Neutrophil (primary cell): ENCODE measurements around the gene CDON.

Source experiments
- H3K27ac ChIP-seq: fragments of 200-600 bp; sonication (generic); 2 replicates; pipeline ENCODE4 v1.5.1; 2016; ENCODE audit warnings: mild to moderate bottlenecking, moderate library complexity
- H3K27me3 ChIP-seq: fragments of 200-600 bp; sonication (generic); 2 replicates; pipeline ENCODE4 v1.6.0; 2016; ENCODE audit warnings: mild to moderate bottlenecking
- H3K36me3 ChIP-seq: fragments of 200-600 bp; sonication (generic); 2 replicates; pipeline ENCODE4 v1.5.1; 2017
- H3K4me1 ChIP-seq, 2 experiments: fragments of 200-600 bp in 1 of 2; sonication (generic) in 1 of 2; 1 replicate in 1 of 2; 2 replicates in 1 of 2; pipeline versions ENCODE4 v1.5.1 to v1.6.1; 2013 to 2016; ENCODE audit warnings: low read depth in 1 of 2, low read length in 1 of 2, mild to moderate bottlenecking in 1 of 2, moderate library complexity in 1 of 2; ENCODE audit not compliant: control insufficient read depth in 1 of 2, insufficient read depth in 1 of 2
- H3K4me3 ChIP-seq, 2 experiments: fragments of 200-600 bp in 1 of 2; sonication (generic) in 1 of 2; 1 replicate in 1 of 2; 2 replicates in 1 of 2; pipeline ENCODE4 v1.5.1; 2013 to 2016; ENCODE audit warnings: low read depth in 1 of 2, low read length in 1 of 2, mild to moderate bottlenecking in 1 of 2, moderate library complexity in 1 of 2
- H3K9me3 ChIP-seq: fragments of 200-600 bp; sonication (generic); 2 replicates; pipeline ENCODE4 v1.5.1; 2016
- CTCF ChIP-seq: fragments of 200-600 bp; sonication (generic); IDR thresholded peaks from 2 replicates; pipeline ENCODE4 v1.5.1; 2016; ENCODE audit warnings: antibody characterized with exemption

CDON gene

GRCh38 chr11:126058105-126058874, 4.4 kb downstream of the CDON start:
- Histone ChIP-seq H3K27me3 (peaks cover 100% of the 10 kb centered on the region), H3K9me3 (no peaks in the 10 kb centered on the region), H3K4me1 (peaks cover 0 to 12% of the 10 kb centered on the region in 2 experiments), H3K4me3 (no peak overlapping the region), H3K36me3 (no peaks in the 10 kb centered on the region), H3K27ac (no peak overlapping the region)
- TF ChIP-seq CTCF = no peak

- no peaks in the 10 kb centered on the region for H3K36me3 ChIP-seq
- no peaks in the 10 kb centered on the region for H3K9me3 ChIP-seq
- H3K4me3 ChIP-seq = no peak overlapping the region
- no peak overlapping the region for H3K27ac ChIP-seq
- TF ChIP-seq CTCF = no peak
- H3K4me1 ChIP-seq = no peaks in the 10 kb centered on the region
- H3K27me3 ChIP-seq = peaks cover 76% of the 10 kb centered on the region
Measured at GRCh38 chr11:126054882-126055281, 7.8 kb downstream of the CDON start.

- H3K9me3 ChIP-seq = no peaks in the 10 kb centered on the region
- H3K36me3 ChIP-seq = no peaks in the 10 kb centered on the region
- no peak overlapping the region for H3K4me3 ChIP-seq
- peaks cover 71% of the 10 kb centered on the region for H3K27me3 ChIP-seq
- no peaks in the 10 kb centered on the region for H3K4me1 ChIP-seq
- H3K27ac ChIP-seq = no peak overlapping the region
- TF ChIP-seq CTCF = no peak
Measured at GRCh38 chr11:126054408-126054807, 8.3 kb downstream of the CDON start.

GRCh38 chr11:126053415-126054286, 9.0 kb downstream of the CDON start:
- Histone ChIP-seq H3K27ac (no peak overlapping the region), H3K27me3 (peaks cover 70% of the 10 kb centered on the region), H3K36me3 (no peaks in the 10 kb centered on the region), H3K4me3 (no peak overlapping the region), H3K9me3 (no peaks in the 10 kb centered on the region), H3K4me1 (no peaks in the 10 kb centered on the region)
- no peak for TF ChIP-seq CTCF

GRCh38 chr11:126051117-126051516, 11.5 kb downstream of the CDON start:
- TF ChIP-seq CTCF = no peak
- Histone ChIP-seq H3K27me3 (peaks cover 53% of the 10 kb centered on the region), H3K4me3 (no peak overlapping the region), H3K9me3 (no peaks in the 10 kb centered on the region), H3K27ac (no peak overlapping the region), H3K36me3 (no peaks in the 10 kb centered on the region), H3K4me1 (no peaks in the 10 kb centered on the region)
